ENCODE data around the gene CFAP61. TPM values are rescaled to one million over a fixed set of nuclear protein-coding genes. Genes with fewer than 3 reads are reported as not detected.

CFAP61 gene
- polyA plus RNA-seq, 1 experiment, result not detected

DNA sequence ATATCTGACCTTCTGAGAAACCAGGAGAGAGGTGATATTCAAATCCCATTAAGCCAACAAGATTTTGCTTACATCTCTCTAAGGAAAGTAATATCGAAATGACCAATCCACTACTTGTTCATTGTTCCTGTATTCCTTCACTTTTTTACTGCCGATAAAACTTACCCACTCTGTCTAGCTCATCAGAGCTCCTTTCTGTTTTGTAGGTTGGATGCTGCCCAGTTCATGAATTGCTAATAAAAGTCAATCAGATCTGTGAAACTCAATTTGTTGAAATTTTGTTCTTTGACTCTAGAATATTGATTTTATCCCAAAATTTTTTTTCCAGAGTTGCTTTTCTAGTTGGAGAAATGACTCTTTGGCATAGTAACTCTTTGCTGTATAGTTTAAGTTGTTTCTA, 166.7 kb downstream of the CFAP61 start:
- CTCF ChIA-PET, result interaction anchor here (1.3 kb wide), 1 partner anchor 18 kb away, joined by 4 read pairs; no protein-coding TSS in a partner anchor
- no peak for DNase-seq (ENCODE audit: low read depth, low spot score)
- POLR2A ChIA-PET, result no interaction called here
- Histone ChIP-seq H3K4me3 (ENCODE audit: low read depth, low read length) (no peak overlapping the region), H3K27me3 (ENCODE audit: control insufficient read depth, insufficient read depth, low read length) (no peaks in the 10 kb centered on the region), H3K9me3 (ENCODE audit: control insufficient read depth, insufficient read depth, low read length) (no peaks in the 10 kb centered on the region), H3K27ac (ENCODE audit: low read depth, low read length) (no peak overlapping the region)
- TF ChIP-seq, protein P1, sequence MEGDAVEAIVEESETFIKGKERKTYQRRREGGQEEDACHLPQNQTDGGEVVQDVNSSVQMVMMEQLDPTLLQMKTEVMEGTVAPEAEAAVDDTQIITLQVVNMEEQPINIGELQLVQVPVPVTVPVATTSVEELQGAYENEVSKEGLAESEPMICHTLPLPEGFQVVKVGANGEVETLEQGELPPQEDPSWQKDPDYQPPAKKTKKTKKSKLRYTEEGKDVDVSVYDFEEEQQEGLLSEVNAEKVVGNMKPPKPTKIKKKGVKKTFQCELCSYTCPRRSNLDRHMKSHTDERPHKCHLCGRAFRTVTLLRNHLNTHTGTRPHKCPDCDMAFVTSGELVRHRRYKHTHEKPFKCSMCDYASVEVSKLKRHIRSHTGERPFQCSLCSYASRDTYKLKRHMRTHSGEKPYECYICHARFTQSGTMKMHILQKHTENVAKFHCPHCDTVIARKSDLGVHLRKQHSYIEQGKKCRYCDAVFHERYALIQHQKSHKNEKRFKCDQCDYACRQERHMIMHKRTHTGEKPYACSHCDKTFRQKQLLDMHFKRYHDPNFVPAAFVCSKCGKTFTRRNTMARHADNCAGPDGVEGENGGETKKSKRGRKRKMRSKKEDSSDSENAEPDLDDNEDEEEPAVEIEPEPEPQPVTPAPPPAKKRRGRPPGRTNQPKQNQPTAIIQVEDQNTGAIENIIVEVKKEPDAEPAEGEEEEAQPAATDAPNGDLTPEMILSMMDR (IDR thresholded peaks at IDR 0.05; ENCODE audit: low read depth, low read length), result no peak

DNA sequence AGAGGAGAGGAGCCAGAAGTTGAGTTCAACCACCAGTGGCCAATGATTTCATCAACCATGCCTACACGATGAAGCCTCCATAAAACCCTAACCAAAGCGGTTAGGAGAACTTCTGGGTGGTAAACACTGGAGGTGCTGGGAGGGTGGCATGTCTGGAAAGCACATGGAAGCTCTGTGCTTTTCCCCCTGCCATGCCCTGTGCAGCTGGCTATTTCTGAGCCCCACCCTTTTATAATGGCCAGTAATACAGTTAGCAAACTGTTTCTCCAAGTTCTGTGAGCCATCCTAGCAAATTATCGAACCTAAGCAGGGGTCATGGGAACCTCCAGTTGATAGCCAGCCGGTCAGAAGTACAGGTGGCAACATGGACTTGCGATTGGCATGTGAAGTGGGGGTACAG, 167.8 kb downstream of the CFAP61 start:
- no peak for DNase-seq (ENCODE audit: low read depth, low spot score)
- Histone ChIP-seq H3K4me3 (ENCODE audit: low read depth, low read length) (no peak overlapping the region), H3K27ac (ENCODE audit: low read depth, low read length) (peak overlapping the region; percentile 1), H3K9me3 (ENCODE audit: control insufficient read depth, insufficient read depth, low read length) (no peaks in the 10 kb centered on the region), H3K27me3 (ENCODE audit: control insufficient read depth, insufficient read depth, low read length) (no peaks in the 10 kb centered on the region)
- ChIA-PET CTCF (no interaction called here), POLR2A (no interaction called here)
- TF ChIP-seq, protein P1 (IDR thresholded peaks at IDR 0.05; ENCODE audit: low read depth, low read length), result no peak

- H3K27ac ChIP-seq (ENCODE audit: low read depth, low read length), result no peak overlapping the region
- DNase-seq (ENCODE audit: low read depth, low spot score), result no peak
- TF ChIP-seq, protein P1 (IDR thresholded peaks at IDR 0.05; ENCODE audit: low read depth, low read length), result no peak
- no peaks in the 10 kb centered on the region for H3K27me3 ChIP-seq (ENCODE audit: control insufficient read depth, insufficient read depth, low read length)
- POLR2A ChIA-PET, result no interaction called here
- no peaks in the 10 kb centered on the region for H3K9me3 ChIP-seq (ENCODE audit: control insufficient read depth, insufficient read depth, low read length)
- CTCF ChIA-PET, result interaction anchor here (2.4 kb wide), 1 partner anchor 13 kb away, joined by 10 read pairs; no protein-coding TSS in a partner anchor
- H3K4me3 ChIP-seq (ENCODE audit: low read depth, low read length), result no peak overlapping the region
Measured at GRCh38 chr20:20223981-20224380, 171.6 kb downstream of the CFAP61 start.

DNA sequence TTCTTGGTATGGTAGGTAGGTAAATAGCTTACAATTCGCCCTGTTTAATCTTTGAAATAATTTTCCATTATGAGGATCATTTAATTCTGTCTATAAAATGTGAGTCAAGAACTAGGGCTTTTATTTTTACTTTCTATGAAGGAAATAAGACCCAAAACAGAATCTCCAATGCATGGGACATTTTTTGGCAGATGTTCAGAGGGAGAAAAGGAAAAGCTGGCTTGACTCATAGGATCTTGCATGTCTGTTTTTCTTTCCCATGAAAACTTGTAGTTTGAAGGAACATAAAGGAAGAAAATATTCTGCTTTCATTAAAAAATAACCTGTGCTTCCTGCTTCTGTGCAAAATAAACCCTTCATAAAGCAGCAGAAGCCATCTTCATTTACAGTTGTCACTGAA, 172.5 kb downstream of the CFAP61 start:
- Histone ChIP-seq H3K9me3 (ENCODE audit: control insufficient read depth, insufficient read depth, low read length) (no peaks in the 10 kb centered on the region), H3K27ac (ENCODE audit: low read depth, low read length) (no peak overlapping the region), H3K4me3 (ENCODE audit: low read depth, low read length) (no peak overlapping the region), H3K27me3 (ENCODE audit: control insufficient read depth, insufficient read depth, low read length) (no peaks in the 10 kb centered on the region)
- ChIA-PET POLR2A (no interaction called here), CTCF (interaction anchor here (2.4 kb wide), 1 partner anchor 12 kb away, joined by 10 read pairs; no protein-coding TSS in a partner anchor)
- DNase-seq (ENCODE audit: low read depth, low spot score), result no peak
- TF ChIP-seq, protein P1 (IDR thresholded peaks at IDR 0.05; ENCODE audit: low read depth, low read length), result no peak

DNA sequence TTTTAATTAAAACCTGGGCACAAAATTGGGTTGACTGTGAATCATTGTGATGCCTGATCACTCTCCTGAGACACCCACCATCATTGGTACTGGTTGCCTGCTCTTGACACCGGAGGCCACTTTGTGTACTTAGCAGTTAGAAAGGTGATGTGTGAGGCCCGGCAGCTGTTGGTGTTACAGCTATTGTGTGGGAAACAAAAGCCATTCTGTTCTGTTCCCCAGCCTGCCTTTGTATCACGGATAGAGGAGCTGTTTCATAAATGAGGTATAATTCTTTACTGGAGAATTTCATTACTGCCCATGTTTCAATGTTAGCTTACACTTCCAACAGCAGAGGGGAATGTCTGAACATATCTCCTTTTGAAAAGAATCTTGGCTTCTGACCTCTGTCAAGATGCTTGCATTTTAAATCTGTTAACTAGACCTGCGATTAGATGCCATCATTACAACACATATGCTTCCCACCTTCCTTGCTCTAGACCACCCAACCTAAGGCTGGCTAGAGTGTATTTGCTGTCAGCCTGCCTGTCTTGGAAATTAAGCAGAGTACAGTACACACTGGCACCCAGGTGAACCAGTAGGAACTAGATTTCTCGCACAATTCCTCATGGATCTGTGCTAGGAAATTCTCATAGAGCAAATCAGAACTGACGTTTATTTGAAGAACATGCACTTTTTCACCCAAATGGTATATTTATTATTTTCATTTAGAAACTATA, 173.2 kb downstream of the CFAP61 start:
- ChIA-PET CTCF (interaction anchor here (2.4 kb wide), 1 partner anchor 12 kb away, joined by 10 read pairs; no protein-coding TSS in a partner anchor), POLR2A (no interaction called here)
- Histone ChIP-seq H3K9me3 (ENCODE audit: control insufficient read depth, insufficient read depth, low read length) (no peaks in the 10 kb centered on the region), H3K27me3 (ENCODE audit: control insufficient read depth, insufficient read depth, low read length) (no peaks in the 10 kb centered on the region), H3K27ac (ENCODE audit: low read depth, low read length) (no peak overlapping the region), H3K4me3 (ENCODE audit: low read depth, low read length) (no peak overlapping the region)
- DNase-seq (ENCODE audit: low read depth, low spot score), result no peak
- TF ChIP-seq, protein P1 (IDR thresholded peaks at IDR 0.05; ENCODE audit: low read depth, low read length), result no peak

All from AG04450 (cell line).